ENCODE results near the gene MYT1.
A peak's percentile ranks its signal among the peaks of the same experiment; 100 is the strongest.

Gene MYT1

DNA sequence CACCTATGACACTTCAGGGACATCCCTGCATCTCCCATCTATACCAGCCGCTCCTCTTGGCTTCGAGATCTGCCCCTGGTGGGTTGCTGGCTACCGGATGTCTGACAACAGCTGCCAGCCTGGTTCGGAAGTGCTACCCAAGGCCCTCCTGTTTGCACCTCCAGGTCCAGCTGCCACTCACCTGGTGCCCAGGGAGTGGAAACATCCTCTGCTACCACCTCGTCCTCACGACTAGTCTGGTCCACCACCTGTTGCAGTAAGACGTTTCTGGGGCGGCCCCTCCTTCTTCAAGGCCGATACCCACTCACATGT lies 83.0 kb downstream of the MYT1 start:
- no peak for DNase-seq (ENCODE audit: low spot score)

DNA sequence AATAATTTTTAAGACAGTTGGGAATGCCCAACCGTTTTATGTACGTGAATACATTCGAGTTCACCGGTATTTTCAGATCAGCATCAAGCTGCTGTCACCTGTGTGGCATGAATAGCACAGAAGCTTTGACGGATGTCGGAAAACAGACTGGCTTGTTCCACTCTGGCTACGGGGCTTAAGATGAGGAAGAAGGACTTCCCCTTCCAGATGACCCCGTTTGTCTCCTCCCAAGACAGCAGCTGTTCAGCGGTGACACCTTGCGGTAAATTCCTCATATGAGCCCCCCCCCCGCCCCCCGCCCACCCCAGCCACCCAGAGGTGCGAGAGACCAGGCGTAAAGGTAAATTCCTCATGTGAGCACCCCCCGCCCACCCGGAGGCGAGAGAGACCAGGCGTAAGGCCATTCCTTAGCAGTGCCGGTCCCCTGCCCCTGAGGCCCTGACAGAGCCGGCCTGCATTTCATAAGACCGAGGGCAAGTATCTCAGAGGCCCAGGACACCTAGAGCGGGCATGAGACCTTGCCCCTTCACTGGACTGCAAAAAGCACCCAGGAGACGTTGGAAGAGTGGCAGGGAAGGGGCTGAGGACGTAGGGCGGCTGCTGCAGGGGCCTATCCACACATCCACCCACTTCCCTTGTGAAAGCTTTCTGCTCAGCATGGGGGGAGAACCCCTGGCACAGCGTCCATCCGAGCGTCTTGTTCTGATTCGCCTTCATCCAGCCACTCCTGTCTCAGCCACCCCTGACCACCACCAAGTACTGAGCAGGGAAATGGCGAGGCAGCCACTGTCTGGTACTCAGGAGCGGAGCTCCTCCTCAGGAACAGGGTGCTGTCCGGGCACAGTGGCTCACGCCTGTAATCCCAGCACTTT lies 84.0 kb downstream of the MYT1 start:
- DNase-seq (ENCODE audit: low spot score): no peak

DNA sequence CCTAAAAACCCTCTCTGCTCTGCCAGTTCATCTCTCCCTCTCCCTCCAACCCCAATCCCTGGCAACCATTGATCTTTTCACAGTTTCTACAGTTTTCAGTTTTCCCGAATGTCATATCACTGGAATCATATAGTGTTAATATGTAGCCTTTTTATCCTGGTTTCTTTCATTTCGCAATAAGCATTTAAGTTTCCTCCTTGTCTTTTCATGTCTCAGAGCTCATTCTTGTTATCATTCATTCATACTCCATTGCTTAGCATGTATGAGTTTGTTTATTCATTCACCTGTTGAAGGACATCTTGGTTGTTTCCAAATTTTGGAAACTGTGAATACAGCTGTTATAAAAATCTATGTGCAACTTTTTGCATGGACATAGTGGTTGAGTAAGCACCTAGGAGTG lies 85.8 kb downstream of the MYT1 start:
- no peak for DNase-seq (ENCODE audit: low spot score)

DNA sequence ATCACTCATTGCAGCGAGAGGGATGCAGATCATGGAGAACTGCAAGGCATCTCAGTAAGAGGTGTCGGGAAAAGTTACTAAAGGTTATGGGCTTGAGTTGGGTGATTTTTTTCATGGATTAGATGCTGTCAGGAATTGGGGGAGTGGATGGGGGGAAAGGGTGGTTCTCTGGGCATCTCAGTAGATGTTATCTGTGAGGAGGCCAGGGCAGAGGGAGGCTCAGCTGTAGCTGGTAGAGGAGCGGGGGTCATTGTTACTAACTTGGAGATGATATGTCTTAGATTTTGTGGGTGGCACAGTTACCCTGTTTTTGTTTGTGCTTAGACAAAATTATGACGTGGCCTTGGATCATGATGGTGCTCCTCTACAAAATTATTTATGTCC lies 88.7 kb downstream of the MYT1 start:
- no peak for DNase-seq (ENCODE audit: low spot score)

DNA sequence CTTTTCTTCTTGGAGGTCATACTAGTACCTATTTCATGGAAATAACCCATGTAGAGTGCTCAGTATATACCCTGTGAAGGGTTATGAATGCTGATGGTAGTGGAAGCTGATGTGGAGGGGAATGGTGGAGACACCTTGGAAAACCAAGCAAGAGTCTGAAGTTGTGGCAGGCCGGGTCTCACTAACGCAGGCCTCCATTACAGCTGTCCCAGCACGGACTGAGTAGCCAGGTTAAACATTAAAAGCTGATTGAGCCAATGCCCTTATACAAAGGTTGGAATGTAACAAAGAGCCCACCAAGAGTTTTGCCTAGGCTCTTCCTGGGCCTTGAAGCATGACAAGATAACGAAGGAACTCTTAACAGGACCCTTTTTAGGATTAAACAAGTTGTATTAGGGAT lies 89.2 kb downstream of the MYT1 start:
- DNase-seq (ENCODE audit: low spot score): no peak

DNA sequence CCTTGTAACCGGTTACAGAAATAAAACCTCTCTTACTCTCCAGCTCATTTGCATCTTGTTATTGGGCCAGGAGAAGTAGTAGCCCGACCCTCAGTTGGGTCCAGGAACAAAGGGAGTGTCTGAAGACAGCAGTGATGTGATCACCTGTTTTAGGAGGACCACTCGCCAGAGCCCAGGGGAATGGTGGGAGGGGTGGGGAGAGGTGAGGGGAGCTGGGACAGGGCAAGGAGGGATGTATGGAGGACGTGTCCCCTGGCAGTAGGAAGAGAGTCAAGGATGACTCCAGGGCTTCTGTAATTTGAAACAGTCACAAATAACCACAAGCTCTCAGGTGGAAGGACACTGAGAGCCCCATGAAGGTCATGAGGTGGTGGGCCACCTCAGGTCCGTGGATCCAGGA lies 89.9 kb downstream of the MYT1 start:
- no peak for DNase-seq (ENCODE audit: low spot score)

DNA sequence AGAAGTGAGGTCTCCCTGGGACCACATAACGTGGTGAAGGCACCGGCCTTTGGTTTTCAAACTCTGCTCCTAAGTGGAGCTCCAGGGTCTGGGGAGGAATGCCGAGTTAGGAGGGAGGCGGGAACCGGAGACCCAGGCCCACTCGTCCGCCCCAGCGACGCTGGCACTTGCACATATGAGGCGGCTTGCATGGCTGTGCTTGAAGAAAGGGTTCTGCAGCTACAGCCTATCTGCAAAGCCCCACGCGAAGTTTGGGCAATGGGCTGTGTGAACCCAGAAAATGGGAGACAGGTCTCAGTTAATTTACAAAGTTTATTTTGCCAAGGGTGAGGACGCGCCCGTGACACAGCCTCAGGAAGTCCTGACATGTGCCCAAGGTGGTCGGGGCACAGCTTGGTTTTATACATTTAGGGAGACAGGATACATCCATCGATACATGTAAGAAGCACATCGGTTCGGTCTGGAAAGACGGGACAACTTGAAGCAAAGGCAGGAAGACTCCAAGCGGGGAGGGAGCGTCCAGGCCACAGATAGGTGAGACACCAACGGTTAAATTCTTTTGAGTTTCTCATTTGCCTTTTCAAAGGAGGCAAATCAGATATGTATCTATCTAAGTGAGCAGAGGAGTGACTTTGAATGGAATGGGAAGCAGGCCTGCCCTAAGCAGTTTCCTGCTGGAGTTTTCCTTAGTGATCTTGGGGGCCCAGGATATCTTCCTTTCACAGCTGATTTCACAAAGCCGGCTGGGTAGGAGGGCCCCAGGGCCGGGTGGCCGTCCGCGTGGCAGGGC lies 90.5 kb downstream of the MYT1 start:
- DNase-seq (ENCODE audit: low spot score): no peak

DNA sequence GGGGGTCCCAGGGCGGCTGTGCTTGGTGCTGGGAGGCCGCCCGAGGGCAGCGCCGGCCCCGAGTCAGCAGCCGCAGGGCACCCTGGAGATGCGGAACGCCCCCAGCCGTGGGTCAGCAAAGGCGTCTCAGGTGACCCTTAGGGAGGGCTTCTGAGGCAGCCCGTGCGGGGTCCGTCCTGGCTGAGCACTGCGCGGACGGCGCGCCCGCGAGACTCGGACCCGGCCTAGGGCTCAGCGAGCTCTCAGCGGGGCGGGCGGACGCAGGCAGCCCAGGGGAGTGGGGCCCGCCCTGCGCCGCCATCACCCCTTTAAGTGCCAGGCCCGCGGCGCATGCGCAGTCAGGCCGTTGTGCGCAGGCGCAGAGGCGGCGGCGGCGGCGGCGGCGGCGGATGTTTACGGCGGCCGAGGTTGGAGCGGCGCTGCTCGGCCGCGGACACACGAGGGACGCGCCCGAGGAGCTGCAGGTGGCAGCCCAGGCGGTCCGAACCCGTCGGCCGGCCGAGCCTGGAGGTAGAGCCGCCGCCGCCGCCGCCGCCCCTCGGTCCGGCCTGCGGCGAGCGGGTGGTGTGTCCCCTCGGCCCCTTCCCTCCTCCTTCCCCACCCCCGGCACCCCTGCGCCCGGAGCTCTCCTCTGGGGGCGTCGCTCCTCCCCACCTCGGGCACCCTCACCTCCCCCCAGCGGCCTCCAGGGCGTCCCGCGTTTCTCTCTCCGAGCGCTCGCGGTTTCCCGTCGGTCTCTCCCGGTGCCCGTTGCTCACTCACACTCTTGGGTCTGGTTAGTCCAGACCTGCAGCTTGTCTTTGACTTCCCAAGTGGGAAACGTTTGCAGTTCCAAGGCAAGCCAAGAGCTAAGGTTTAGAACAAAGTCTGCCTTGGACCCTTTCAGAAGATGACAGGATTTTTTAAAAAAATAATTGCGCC lies 91.4 kb downstream of the MYT1 start, which contains the start of gene PCMTD2:
PCMTD2 (plus strand) TSS at position 388 of the 921 bp plus-strand sequence. CDS start 4,218 bp downstream, outside the sequence.
- DNase-seq (ENCODE audit: low spot score): peak; percentile 98

DNA sequence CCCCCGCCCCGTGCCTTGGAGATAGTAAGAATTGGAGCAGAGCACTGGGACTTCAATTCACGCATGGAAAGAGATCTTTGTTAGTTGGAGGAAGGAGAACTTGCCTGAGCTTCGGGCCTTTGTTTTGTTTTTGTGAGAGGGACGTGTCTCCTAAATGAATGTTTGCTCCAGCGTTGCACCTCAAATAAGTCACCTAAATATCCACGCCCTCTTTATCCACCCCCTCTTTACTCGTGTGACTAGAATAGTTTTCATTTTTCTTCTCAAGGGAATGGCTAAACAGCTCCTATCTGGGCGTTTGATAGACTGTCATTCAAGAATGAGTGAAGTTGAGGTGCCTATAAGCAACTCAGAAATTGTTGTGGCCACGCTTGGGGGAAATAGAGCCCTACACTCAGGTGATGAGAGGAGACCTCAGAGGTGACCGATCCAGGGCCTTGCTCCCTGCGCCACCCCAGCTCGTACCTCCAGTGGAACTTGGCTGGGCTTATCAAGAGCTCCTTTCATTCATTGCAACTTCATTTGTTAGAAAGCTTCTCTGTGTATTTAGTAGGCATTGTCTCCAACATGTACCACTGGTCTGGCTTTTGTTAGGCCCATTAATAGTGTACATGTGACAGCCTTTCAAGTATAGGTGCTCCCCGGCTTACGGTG lies 92.2 kb downstream of the MYT1 start:
- DNase-seq (ENCODE audit: low spot score): no peak

DNA sequence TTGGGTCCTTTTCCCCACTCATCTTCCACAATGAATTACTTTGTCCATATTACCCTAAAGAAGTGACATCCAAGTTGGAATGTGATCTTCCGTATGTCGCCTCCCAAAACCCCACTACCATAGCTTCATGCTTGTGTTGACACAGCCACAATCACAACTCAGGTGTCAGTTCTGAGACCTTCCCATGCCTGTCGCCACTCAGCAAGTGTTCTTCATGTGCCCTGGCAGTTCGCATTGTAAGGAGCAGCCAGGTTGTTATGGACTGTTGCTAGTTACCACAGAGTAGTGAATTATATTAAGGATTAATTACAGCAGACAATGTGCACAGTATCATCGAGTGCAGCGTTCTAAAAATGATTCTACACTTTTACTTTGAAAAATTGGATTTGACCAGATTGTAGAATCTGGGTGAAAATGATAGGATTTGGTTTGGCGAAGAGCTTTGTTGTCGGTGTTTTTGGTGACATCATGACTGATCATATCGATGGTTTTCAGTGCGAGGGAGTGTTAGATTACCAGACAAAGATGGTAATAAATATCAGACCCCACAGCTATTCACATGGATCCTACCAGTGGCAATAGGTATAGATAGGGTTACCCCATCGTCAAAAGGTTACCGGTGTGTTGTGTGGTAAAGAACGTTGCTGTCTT lies 93.0 kb downstream of the MYT1 start:
- no peak for DNase-seq (ENCODE audit: low spot score)

DNA sequence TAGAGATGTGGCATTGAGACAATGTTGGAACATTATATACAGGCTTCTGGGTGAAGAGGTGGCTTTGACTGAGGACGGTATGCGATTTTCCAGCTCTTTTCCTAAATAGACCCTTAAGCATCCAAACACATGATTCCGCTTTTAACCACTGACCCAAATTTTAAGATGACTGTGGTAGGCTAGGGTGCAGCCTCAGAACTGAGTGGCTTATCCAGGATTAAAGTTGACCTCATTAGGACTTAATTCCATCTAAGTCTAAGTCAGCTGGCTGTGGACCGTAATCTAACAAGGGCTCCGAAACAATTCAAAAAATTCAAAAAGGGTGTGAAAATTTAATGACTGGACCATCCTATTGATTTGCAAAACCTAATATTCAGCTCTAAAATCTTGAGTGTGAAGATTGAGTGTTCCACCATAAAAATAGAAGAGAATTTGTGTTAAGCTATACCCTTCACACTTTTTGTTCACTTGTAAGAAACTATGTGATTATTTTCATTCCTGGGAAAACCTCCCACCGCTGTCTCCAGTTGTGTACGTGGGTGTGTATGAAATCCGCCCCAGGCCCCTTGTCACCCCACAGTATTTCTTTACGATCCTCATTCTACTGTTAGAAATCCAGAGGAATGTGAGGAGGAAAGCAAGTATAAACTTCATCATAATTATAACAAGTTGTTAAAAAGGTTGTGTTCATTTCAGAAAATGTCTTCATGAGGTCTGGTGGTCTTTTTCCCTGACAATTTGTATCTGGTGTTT lies 94.0 kb downstream of the MYT1 start:
- no peak for DNase-seq (ENCODE audit: low spot score)

DNA sequence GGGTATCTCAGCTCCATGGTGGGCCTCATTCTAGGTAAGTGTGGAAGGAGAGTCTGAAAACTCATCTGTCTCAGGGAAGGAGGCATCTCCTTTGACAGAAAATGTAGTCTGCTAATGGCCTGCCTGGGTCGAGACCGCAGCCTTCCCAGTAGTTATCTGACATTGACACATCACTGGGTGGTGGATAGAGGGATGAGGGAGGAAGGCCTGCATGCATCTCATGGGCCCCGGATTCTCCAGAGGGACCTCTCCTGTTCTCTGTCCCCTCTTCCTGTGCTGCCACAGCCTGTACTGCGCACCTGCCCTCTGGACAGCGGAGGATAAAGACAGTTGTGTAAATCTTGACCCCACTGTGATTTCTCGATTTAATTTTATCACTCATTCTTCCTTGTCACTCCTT lies 96.0 kb downstream of the MYT1 start:
- no peak for DNase-seq (ENCODE audit: low spot score)

DNA sequence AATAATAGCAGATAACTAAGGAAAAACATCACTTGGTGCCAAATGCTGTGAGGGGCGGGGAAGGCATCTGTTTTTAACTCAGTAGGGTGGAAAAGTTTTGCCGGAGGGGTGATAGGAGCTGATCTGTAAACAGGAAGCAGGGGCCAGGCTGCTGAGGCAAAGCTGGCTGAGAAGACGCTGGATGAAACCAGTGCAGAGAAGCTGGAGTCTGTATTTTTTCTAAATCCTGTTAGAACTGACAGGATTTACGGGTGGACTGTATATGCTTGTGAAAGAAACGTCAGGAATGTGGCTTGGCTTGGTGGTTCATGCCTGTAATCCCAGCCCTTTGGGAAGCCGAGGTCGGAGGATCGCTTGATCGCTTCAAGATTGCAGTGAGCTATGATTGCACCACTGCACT lies 96.9 kb downstream of the MYT1 start:
- peak; percentile 65 for DNase-seq (ENCODE audit: low spot score)

DNA sequence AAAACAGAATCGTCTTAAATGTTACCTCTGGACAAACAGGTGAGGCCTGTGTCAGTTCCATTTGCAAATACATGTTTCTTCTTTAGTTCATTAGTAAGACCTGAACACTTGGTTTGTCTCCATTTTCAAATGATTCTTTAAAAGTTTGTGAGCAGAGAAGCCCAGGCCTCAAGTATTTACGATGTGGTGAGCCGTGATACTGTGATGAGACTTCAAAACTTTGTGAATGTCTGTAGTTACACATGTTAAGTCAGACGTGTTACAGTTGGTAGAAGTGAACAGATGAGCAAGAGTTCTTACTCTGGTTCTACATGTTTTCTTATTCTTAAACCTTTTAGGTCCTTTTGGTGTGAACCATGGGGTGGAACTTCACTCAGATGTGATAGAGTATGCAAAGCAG lies 99.8 kb downstream of the MYT1 start:
- DNase-seq (ENCODE audit: low spot score): no peak

DNA sequence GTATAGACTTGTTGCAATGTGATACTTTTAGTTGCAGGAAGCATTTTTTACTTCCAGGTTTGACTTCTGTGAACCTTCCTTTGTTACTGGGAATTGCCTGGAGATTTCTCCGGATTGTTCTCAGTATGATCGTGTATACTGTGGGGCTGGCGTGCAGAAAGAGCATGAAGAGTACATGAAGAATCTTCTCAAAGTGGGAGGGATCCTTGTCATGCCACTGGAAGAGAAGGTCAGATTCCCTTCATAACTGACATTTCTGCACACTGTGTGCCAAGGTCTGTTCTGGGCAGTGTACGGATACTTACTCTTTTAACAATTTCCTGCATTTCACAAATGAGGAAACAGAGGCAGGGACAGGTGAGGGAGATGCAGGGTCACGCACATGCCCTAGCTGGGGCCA lies 100.9 kb downstream of the MYT1 start:
- DNase-seq (ENCODE audit: low spot score): no peak

DNA sequence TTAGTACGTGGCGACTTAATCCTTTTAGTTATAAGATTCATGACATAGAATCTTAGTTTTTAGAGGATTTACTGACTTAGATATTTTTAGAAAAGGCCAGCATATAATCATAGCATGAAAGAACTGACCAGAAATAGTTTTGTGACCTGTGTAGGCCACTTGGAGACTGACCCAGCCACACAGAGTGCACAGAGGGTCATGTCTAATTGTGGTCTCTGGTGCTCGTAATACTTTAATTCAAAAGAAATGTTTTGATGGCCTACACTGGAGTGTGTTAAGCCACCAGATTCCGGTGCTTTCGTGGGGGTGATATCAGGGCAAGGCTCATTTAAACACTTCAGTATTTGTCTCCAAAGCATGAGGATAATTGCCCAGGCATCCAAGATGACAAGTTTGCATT lies 102.7 kb downstream of the MYT1 start:
- DNase-seq (ENCODE audit: low spot score): no peak

DNA sequence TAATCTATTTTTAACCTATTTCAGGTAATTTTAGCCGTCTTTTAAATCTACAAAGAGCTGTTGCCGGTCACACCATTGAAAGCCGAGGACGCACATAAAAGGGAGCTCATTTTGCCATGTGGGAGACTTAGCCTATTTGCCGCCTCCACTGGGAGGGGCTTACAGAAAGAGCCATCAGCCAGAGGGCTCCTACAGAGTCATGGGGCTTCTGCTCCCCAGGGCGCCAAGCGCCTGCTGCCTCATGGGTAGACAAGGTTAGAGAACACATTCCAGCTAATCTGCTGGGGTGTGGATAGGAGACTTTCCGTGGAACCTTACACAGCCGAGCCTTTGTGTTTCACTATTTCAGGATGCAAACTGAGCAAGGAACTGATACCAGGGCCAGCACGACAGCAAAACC lies 103.9 kb downstream of the MYT1 start:
- no peak for DNase-seq (ENCODE audit: low spot score)

DNA sequence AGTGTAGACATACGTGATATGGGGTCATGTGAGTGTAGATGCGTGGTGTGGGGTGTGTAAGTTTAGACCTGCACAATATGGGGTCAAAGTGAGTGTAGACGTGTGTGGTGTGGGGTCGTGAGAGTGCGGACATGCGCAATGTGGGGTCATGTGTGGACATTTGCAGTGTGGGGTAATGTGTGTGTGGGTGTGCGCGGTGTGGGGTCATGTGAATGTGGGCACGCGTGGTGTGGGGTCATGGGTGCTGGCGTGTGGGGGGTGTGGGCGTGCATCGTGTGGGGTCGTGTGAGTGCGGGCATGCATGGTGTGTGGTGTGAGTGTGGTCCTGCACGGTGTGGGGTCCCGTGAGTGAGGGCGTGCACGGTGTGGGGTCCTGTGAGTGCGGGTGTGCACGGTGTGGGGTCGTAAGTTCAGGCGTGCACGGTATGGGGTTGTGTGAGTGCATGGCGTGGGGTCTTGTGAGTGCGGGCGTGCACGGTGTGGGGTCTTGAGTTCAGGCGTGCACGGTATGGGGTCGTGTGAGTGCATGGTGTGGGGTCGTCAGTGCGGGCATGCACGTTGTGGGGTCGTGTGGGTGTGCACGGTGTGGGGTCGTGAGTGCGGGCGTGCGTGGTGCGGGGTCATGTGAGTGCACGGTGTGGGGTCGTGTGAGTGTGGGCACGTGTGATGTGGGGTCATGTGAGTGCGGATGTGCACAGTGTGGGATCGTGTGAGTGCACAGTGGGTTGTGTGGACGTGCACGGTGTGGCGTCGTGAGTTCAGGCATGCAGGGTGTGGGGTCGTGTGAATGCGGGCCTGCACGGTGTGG lies 105.6 kb downstream of the MYT1 start:
- DNase-seq (ENCODE audit: low spot score): no peak

DNA sequence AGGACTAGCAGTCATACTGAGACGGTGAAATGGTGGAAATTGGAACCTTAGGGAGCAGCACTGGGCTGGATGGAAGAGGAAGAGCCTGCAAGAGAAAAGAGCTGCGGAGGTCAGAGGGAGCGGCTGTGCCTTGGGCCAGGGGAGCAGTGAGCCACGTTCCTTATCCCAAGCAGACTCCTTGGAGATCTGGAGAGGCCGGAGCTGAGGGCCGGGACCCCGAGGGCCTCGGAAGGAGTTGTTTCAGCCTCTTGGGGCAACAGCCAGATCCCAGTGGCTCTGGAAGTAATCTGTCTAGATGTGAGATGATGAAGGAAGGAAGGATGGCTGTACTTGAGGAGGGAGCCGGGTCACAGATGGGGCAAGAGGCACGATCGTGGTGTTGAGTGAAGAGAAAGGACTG lies 107.4 kb downstream of the MYT1 start:
- no peak for DNase-seq (ENCODE audit: low spot score)

DNA sequence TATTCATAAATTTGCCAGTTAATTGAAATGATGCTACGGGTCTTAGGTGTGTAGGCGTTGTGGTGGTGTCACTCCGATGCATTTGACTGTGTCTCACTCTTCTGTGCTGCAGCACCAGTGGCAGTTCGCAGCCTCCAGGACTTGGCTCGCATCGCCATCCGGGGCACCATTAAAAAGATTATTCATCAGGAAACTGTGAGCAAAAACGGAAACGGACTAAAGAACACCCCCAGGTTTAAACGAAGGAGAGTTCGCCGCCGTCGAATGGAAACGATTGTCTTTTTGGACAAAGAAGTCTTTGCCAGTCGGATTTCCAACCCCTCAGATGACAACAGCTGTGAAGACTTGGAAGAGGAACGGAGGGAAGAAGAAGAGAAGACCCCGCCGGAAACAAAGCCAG lies 108.9 kb downstream of the MYT1 start:
- DNase-seq (ENCODE audit: low spot score): no peak
